Panc1 (cell line): ENCODE data around the gene STX7. TPM values are rescaled to one million over a fixed set of nuclear protein-coding genes. Genes with fewer than 3 reads are reported as not detected.

Experiments
- ATAC-seq: fragments of 200-7000 bp; cut with Tn5 transposase; 2 replicates; pipeline ENCODE4 v1.9.1; 2020; ENCODE audit warnings: mild to moderate bottlenecking, moderate library complexity
- BruUV-seq: library from RNA; stranded (reverse); fragments of 400-500 nt; replicated peaks from 2 replicates; lab custom pipeline; 2021; lab: Mats Ljungman, UMichigan
- CTCF ChIA-PET: fragments of 300-600 bp; sonication (Branson Sonifier 250); formaldehyde crosslinking; loops from one replicate; lab custom pipeline; 2022; ENCODE audit warnings: antibody characterized with exemption; lab: Charles Lee
- POLR2A ChIA-PET: fragments of 300-600 bp; sonication (Branson Sonifier 250); formaldehyde crosslinking; loops from one replicate; lab custom pipeline; 2022; ENCODE audit warnings: antibody characterized with exemption; lab: Charles Lee
- DNase-seq: peaks from one replicate; pipeline ENCODE4 v3.0.0-alpha.2; 2010; ENCODE audit warnings: low read depth, low spot score
- H3K27ac ChIP-seq: 2 replicates; pipeline ENCODE4 v1.5.1; 2011; ENCODE audit warnings: mild to moderate bottlenecking, low read length, inconsistent platforms
- H3K27me3 ChIP-seq: fragments of 200-500 bp; sonication (Bioruptor generic); 2 replicates; pipeline ENCODE4 v1.6.0; 2014; ENCODE audit warnings: low read length, inconsistent platforms; ENCODE audit not compliant: control insufficient read depth, insufficient read depth
- H3K36me3 ChIP-seq: fragments of 200-500 bp; sonication (Bioruptor generic); 2 replicates; pipeline ENCODE4 v1.5.1; 2014; ENCODE audit warnings: inconsistent platforms, mild to moderate bottlenecking, low read length, moderate library complexity; ENCODE audit not compliant: control insufficient read depth, insufficient read depth
- H3K4me1 ChIP-seq: 2 replicates; pipeline ENCODE4 v1.5.1; 2011; ENCODE audit warnings: inconsistent platforms, mild to moderate bottlenecking, low read length, moderate library complexity; ENCODE audit not compliant: control insufficient read depth, insufficient read depth
- H3K4me3 ChIP-seq, 2 experiments: 2 replicates each; pipeline ENCODE4 v1.5.1; 2011 to 2012; ENCODE audit warnings: low read depth in 2 of 2, low read length in 2 of 2, mild to moderate bottlenecking in 2 of 2, inconsistent platforms in 1 of 2, moderate library complexity in 1 of 2
- H3K9me3 ChIP-seq: fragments of 200-500 bp; sonication (Bioruptor generic); 2 replicates; pipeline ENCODE4 v1.5.1; 2014; ENCODE audit warnings: low read depth, mild to moderate bottlenecking, inconsistent platforms, low read length, moderate library complexity; ENCODE audit not compliant: control insufficient read depth, insufficient read depth
- CTCF ChIP-seq: fragments of 450-650 bp; IDR thresholded peaks from 2 replicates; pipeline ENCODE4 v1.5.1; 2017; ENCODE audit warnings: mild to moderate bottlenecking
- POLR2AphosphoS5 ChIP-seq: IDR thresholded peaks from 2 replicates; pipeline ENCODE4 v1.6.1; 2012; ENCODE audit warnings: mild to moderate bottlenecking, low read depth, low read length, moderate library complexity
- REST ChIP-seq, 2 experiments: IDR thresholded peaks; 2 replicates each; pipeline ENCODE4 v1.6.1; 2011 to 2012; ENCODE audit warnings: low read depth in 2 of 2, control low read depth in 1 of 2, low read length in 1 of 2, mild to moderate bottlenecking in 1 of 2, moderate library complexity in 1 of 2; ENCODE audit not compliant: insufficient read depth in 1 of 2
- SIN3A ChIP-seq: IDR thresholded peaks from 2 replicates; pipeline ENCODE4 v1.6.1; 2012; ENCODE audit warnings: low read depth, mild to moderate bottlenecking, low read length, moderate library complexity, borderline replicate concordance; ENCODE audit not compliant: insufficient read depth
- TCF7L2 ChIP-seq: IDR thresholded peaks from 2 replicates; pipeline ENCODE4 v1.6.1; 2011; ENCODE audit warnings: mild to moderate bottlenecking, low read depth, low read length, inconsistent platforms
- in situ Hi-C: cut with HindIII; loops from 2 replicates; pipeline ENCODE4 v1.10.0; 2016; ENCODE audit warnings: low sequenced_read_pairs, low pct_unique_long_range_greater_than_20kb
- intact Hi-C: fragments of 100-400 bp; cut with micrococcal nuclease; formaldehyde crosslinking; loops from one replicate; pipeline ENCODE4 v1.10.0; 2022; ENCODE audit not compliant: unreplicated experiment
- total RNA-seq: library from RNA; stranded (reverse); gene quantifications from one replicate; pipeline ENCODE4 v1.2.1, GENCODE V29; 2021; ENCODE audit not compliant: unreplicated experiment

STX7 gene
- total RNA-seq, 1 experiment from 2014 or later, result 40.6 TPM

GRCh38 chr6:132489376-132489775 is 23.5 kb downstream of the STX7 start:
- intact Hi-C loops, result no loop called here

GRCh38 chr6:132487762-132488161 is 25.2 kb downstream of the STX7 start:
- H3K27ac ChIP-seq, result no peak overlapping the region
- CTCF ChIA-PET, result no interaction called here
- no peaks in the 10 kb centered on the region for H3K4me1 ChIP-seq
- ATAC-seq, result no peak
- H3K4me3 ChIP-seq, result no peak overlapping the region
- no TSS peak for BruUV-seq
- in situ Hi-C loops, result no loop called here
- no peaks in the 10 kb centered on the region for H3K27me3 ChIP-seq
- DNase-seq, result no peak
- H3K9me3 ChIP-seq, result no peaks in the 10 kb centered on the region
- TF ChIP-seq SIN3A (no peak), TCF7L2 (no peak), REST (IDR thresholded peaks at IDR 0.05; ENCODE audit: insufficient read depth in 1 of 2, low read depth in 2 of 2, low read length in 1 of 2) (no peak), CTCF (no peak), POLR2AphosphoS5 (no peak)
- H3K36me3 ChIP-seq, result no peaks in the 10 kb centered on the region
- POLR2A ChIA-PET, result no interaction called here
- intact Hi-C loops, result no loop called here

More at GRCh38 chr6:132489376-132489775, 23.5 kb downstream of the STX7 start:
- ATAC-seq (no peak), DNase-seq (no peak)
- H3K4me3 ChIP-seq, result no peak overlapping the region
- TF ChIP-seq TCF7L2 (no peak), POLR2AphosphoS5 (no peak), CTCF (no peak), REST (IDR thresholded peaks at IDR 0.05; ENCODE audit: insufficient read depth in 1 of 2, low read depth in 2 of 2, low read length in 1 of 2) (no peak), SIN3A (no peak)
- H3K27me3 ChIP-seq, result no peaks in the 10 kb centered on the region
- CTCF ChIA-PET, result interaction anchor here (1.3 kb wide), 1 partner anchor 188 kb away, joined by 3 read pairs; no protein-coding TSS in a partner anchor
- in situ Hi-C loops, result no loop called here
- no peak overlapping the region for H3K27ac ChIP-seq
- no peaks in the 10 kb centered on the region for H3K9me3 ChIP-seq
- H3K36me3 ChIP-seq, result no peaks in the 10 kb centered on the region
- no peaks in the 10 kb centered on the region for H3K4me1 ChIP-seq
- BruUV-seq, result no TSS peak
- POLR2A ChIA-PET, result no interaction called here
